ENCODE measurements around the gene HNRNPF.

DNA sequence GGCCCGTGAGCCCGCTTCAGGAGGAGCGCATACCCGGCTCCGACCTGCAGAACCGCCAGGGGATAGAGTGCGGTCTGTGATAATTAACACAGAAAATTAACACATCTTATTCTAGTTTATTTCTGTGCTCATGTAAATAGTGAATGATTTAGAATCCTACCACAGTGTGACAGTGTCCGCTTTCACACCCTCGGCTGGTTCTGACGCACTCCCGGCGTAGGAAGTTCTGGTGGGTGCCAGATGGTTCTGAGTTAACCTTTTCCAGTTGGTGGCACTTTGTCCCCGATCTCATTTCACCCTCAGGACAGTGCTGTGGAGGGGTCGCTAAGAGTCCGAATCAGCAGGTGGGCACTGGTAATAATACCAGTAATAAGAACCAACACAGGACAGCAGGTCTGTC, 65.9 kb downstream of the HNRNPF start:
- TF ChIP-seq EZH2 (IDR thresholded peaks at IDR 0.05; ENCODE audit: low read depth, low read length, severe bottlenecking) (no peak), JUND (IDR thresholded peaks at IDR 0.05; ENCODE audit: low read length) (no peak), POLR2A (IDR thresholded peaks at IDR 0.05; ENCODE audit: control extremely low read depth in 1 of 2, low read depth in 2 of 2, low read length in 2 of 2) (no peak), FOSL1 (IDR thresholded peaks at IDR 0.05; ENCODE audit: insufficient read depth, low read depth, low read length) (no peak), BRCA1 (IDR thresholded peaks at IDR 0.05; ENCODE audit: low read depth, low read length) (no peak), YY1 (IDR thresholded peaks at IDR 0.05; ENCODE audit: low read depth, low read length) (no peak)
- TF ChIP-seq, protein P1, sequence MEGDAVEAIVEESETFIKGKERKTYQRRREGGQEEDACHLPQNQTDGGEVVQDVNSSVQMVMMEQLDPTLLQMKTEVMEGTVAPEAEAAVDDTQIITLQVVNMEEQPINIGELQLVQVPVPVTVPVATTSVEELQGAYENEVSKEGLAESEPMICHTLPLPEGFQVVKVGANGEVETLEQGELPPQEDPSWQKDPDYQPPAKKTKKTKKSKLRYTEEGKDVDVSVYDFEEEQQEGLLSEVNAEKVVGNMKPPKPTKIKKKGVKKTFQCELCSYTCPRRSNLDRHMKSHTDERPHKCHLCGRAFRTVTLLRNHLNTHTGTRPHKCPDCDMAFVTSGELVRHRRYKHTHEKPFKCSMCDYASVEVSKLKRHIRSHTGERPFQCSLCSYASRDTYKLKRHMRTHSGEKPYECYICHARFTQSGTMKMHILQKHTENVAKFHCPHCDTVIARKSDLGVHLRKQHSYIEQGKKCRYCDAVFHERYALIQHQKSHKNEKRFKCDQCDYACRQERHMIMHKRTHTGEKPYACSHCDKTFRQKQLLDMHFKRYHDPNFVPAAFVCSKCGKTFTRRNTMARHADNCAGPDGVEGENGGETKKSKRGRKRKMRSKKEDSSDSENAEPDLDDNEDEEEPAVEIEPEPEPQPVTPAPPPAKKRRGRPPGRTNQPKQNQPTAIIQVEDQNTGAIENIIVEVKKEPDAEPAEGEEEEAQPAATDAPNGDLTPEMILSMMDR (IDR thresholded peaks at IDR 0.05; ENCODE audit: control extremely low read depth in 1 of 3, insufficient read depth in 1 of 3, low read depth in 1 of 3, low read length in 3 of 3), result no peak

All from H1 (cell line).